SW 1271 (cell line): Measurements from ENCODE around the gene C14orf132.

Experiments
- DNase-seq, 2 experiments: peaks; one replicate each; lab custom pipeline; 2025; lab: John Stamatoyannopoulos, UW

The C14orf132 gene

DNA sequence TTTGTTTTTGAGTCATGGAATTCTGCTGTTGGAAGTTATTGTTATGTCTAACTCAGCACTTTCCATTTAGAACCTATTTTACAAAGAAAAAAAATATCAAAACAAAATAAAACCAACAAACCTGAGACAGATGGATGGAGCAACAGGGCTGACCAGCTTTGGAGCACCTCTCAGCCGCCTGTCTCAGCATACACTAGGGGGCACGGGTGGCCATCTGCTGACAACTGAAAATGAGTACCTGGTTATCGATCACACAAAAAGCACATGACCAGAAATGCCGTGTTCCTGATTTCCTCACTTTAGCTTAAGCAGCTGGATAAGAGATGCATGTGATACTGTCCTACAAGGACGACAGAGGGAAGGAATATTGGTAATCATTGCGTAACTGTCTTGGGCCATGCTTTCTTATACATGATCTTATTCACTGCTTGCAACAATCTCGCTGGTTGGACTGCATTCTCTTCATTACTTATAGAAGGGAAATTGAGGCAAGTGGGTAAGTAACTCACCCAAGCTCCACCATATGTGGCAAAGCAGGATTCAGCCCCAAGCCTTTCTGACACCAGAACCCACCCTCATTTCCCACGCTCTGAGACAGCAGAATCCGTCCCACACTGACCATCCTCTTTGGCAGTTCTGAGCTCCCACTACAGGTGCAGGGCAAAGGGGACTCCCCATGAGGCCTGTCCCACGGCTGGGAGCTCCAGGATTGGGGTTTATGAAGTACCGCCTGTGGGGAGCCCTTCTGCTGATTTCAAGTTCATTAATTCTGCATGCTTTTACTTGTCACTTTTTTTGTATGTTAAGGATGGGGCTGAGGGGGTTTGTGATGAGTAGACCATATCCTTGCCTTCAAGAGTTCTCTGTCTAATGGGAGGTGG, 43.5 kb downstream of the C14orf132 start:
- DNase-seq, result no peak

GRCh38 chr14:96083667-96084320, 44.6 kb downstream of the C14orf132 start:
- no peak for DNase-seq

DNA sequence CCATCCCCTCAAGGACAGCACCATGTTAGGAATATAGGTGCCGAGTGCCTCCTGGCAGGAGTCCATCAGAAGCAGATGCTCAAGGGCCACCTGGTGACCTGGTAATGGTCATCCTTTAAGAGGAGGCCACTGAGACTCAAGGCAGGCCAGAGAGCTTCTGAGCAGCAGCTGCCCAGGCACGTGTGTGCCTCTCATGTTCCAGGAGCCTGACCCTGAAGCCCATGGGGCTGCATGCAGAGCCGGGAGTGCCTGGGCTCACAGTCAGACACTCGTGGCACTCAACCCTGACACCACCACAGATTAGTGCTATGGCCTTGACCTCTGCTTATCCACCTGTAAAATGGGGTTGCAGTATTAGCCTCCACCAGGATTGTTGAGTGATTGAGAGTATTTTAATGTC, 45.6 kb downstream of the C14orf132 start:
- no peak for DNase-seq

DNA sequence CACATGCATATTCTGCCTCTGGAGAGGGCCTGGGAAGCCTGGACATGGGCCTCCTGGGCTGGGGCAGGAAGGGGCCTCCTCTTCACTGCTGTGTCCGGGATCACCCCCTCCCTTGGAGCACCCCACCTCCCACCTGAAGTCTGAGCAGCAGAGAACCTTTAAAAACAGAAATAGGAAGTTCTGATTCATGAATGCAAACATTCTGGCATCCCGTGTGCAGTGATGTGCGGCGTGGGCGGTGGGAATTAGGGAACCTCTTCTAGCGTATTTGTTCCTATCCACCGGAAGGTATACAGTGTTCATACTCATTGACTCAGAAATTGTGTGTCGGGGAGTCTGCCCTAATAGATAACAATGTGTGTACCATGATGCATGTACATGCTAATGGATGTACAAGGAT, 46.2 kb downstream of the C14orf132 start:
- no peak for DNase-seq

GRCh38 chr14:96086032-96086431, 46.9 kb downstream of the C14orf132 start:
- DNase-seq, result no peak

- no peak for DNase-seq
These were observed 47.5 kb downstream of the C14orf132 start for GRCh38 chr14:96086574-96087077.

- DNase-seq, result no peak
These were observed 48.9 kb downstream of the C14orf132 start for GRCh38 chr14:96088074-96088473.

DNA sequence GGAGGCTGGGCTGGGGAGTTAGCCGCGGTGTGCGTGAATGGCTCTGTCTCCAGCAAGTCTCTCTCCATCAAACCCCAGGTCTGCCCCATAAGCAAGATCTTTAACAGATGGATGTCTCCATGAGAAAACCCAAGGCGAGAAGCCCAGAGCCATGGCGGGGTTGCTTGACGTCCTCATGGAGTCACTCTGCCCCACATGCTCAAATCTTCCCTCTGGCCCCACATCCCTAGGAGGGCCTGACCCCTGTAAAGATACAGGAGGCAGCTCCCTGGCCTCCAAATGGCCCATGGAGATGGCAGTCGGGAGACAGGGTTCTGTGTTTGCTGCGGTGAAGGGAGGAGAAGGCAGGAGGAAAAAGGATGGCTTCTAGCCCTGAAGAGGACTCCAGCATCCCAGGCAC, 49.3 kb downstream of the C14orf132 start:
- no peak for DNase-seq

DNA sequence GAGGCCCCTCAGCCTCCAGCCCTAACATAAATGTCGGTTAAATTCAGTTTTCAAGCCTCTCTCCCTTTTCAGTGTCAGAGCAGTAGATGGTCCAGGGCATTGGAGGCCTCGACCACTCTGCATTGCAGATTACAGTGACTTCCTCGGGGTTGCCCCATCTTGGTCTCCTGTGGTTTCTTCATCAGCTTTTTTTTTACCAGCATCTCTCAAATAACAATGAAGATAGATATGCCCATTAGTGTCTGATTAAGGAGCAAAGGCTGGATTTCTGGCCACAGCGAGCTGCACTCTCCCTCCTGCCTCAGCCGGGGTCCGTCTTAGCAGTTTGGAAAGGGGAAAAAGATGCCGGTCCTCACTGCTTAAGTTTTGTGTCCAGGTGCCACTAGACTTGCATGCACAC, 49.7 kb downstream of the C14orf132 start:
- DNase-seq, result no peak

DNA sequence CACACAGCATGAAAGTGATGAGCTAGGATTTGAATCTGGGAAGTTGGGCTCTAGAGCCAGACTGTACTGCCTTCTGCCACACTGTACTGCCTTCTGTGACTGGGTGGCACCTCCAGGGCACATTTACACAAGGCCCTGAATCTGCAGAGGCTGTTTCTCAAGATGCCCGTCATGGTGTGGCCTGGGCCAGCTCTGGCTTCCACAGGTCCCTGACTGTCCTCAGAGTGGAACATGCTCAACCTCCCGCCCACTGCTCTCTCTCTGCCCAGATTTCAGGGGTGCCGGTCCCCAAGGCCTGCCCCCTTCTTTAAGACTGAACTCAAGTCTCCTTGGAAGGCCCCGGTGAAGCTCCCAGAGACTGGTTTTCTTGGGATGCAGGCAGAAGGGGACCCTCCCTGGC, 50.2 kb downstream of the C14orf132 start:
- DNase-seq, result no peak

GRCh38 chr14:96090441-96091148, 51.4 kb downstream of the C14orf132 start:
- no peak for DNase-seq

GRCh38 chr14:96091149-96091693, 52.1 kb downstream of the C14orf132 start:
- no peak for DNase-seq

GRCh38 chr14:96091941-96092411, 52.8 kb downstream of the C14orf132 start:
- DNase-seq, result no peak

DNA sequence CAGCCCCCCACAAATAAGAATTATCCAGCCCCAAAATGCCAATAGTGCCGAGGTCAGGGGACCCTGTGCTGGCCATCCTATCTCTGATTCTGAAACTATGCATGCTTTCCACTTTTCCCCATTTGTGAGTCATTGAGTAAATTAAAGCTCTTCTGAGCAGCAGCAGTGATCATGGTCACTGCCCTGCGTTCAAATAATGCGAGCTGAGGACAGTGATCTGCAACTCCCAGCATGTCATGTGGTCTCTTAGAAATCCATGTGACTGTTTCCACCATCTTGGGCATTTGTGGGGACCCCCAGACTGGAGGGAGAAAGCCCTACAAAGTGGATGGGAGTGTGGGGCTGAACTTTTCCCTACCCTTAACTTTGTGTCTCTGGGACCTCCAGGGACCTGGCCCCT, 53.8 kb downstream of the C14orf132 start:
- DNase-seq, result no peak

DNA sequence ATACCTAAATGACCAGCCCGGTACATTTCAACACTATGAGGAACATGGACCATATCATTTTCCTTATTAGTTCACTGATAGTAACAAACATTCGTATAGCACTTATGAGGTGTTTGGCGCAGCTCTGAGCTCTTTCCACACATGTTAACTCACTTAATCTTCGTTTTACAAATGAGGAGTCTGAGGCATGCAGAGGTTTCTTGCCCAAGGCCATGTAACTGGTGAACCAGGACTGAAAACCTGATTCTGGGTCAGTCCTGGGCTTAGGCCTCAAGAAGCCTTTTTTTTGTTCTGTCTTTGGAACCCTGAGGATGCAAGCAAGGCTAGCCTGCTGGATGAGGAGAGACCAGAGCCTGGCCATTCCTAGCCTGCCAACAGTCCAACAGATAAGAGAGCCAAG, 55.0 kb downstream of the C14orf132 start:
- DNase-seq, result no peak

GRCh38 chr14:96094656-96095055, 55.5 kb downstream of the C14orf132 start:
- DNase-seq, result no peak

DNA sequence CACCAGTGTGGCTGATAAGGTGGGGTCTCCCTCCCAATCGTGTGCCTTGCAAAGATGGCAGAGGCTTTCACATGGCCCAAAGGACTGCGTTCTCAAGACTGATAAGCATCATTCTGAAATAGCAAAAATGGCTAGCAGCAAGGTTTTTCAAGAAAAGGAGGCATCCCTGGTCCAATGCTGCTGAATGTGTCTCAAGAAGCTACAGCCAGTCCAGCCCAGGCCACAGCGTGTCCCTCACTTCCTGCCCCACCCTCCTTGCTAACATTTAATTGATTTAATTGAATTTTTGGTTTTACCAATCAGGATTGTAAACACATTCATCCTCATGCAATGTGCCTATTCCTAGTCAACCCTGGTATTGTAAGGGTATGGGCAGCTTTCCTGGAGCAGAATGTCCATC, 55.9 kb downstream of the C14orf132 start:
- DNase-seq, result no peak

GRCh38 chr14:96095581-96096476, 56.7 kb downstream of the C14orf132 start:
- no peak for DNase-seq

DNA sequence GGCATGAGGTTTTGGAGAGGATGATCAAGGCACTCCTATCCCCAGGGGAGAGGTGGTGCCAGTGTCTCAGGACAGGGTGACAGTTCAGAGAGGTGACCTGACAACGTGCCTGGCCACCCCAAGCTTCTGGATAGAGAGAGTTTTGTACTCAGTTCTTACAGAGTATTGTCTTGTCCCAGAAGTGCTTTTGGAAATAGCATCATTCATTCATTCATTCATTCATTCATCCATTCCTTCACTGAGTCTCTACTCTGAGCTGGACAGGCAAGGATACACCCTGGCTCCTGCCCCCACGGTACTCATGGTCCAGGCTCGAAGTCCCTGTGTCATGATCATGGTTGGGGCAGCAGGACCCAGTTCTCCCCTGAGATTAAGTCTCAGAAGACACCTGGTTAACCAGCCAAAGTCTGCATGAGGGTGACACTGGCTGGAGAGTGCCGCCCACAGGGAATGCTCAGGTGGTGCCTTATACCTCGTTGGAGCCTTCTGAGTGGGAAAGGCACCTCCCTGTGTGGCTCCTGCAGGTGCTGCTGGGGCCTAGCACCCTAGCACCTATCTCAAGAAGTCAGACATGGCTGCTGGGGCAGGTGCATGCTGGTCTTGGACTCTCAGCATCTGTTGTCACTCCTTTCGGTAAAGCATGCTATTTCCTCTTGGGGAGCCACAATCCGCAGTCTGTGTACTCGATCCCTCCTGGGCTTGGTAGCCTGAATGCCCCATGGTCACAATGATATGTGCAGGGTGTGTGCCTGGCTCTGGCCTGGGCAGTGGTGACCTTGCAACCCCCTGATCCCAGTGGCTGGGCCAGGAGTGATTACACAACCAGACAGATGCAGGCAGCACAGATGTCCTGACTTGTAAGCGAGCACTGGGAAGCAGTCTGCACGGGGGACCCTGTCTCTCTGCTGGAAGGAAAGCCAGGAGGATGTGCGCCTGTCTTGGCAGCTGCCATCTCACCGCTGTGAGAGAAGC, 57.8 kb downstream of the C14orf132 start:
- DNase-seq, result no peak

DNA sequence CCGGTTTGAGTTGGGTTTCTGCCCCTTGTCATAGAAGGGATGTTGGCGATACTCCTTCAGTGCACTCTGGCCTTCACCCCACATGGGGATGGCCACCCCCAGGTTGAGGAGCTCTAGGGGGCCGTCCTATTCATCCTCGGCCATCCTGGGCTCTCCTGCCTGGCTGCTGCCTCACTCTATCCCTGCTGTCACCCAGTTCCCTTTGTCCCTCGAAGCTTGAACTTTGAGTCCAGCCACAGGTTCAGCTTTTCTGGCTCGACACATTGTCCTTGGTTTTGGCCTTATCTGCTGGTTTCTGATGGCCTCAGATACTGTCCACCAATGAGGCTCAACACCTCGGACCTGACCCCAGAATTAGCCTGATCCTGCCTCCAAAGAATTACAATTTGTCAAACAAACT, 58.6 kb downstream of the C14orf132 start:
- no peak for DNase-seq
